GM23338 (cell line): ENCODE measurements around the gene RUNX1. TPM values are rescaled to one million over a fixed set of nuclear protein-coding genes. Genes with fewer than 3 reads are reported as not detected.

ENCODE experiments used
- ATAC-seq: fragments of 200-7000 bp; cut with Tn5 transposase; 3 replicates; pipeline ENCODE4 v1.9.1; 2020
- DNase-seq: peaks from one replicate; pipeline ENCODE4 v3.0.0-alpha.2; 2015; ENCODE audit warnings: low spot score
- H2AFZ ChIP-seq: fragments of 200-600 bp; sonication (generic); 2 replicates; pipeline ENCODE4 v1.8.0; 2016; ENCODE audit warnings: antibody characterized with exemption, mild to moderate bottlenecking, moderate library complexity
- H3F3A ChIP-seq: fragments of 200-600 bp; sonication (generic); replicated peaks from 2 replicates; pipeline ENCODE4 v1.8.0; 2017; ENCODE audit warnings: antibody characterized with exemption, mixed run types, low read depth
- H3K27ac ChIP-seq: fragments of 200-600 bp; sonication (generic); 2 replicates; pipeline ENCODE4 v1.6.1; 2016; ENCODE audit warnings: low read depth
- H3K27me3 ChIP-seq: fragments of 200-600 bp; sonication (generic); 2 replicates; pipeline ENCODE4 v1.8.0; 2016; ENCODE audit warnings: mild to moderate bottlenecking, mixed run types, moderate library complexity; ENCODE audit not compliant: insufficient read depth
- H3K36me3 ChIP-seq: fragments of 200-600 bp; sonication (generic); 2 replicates; pipeline ENCODE4 v1.8.0; 2016; ENCODE audit warnings: mild to moderate bottlenecking; ENCODE audit not compliant: insufficient read depth
- H3K4me1 ChIP-seq: fragments of 200-600 bp; sonication (generic); 2 replicates; pipeline ENCODE4 v1.8.0; 2016; ENCODE audit warnings: mild to moderate bottlenecking, moderate library complexity; ENCODE audit not compliant: insufficient read depth
- H3K4me2 ChIP-seq: fragments of 200-600 bp; sonication (generic); 2 replicates; pipeline ENCODE4 v1.7.1; 2017; ENCODE audit warnings: mixed run types
- H3K4me3 ChIP-seq: fragments of 200-600 bp; sonication (generic); 2 replicates; pipeline ENCODE4 v1.6.1; 2016; ENCODE audit warnings: mixed run types
- H3K79me2 ChIP-seq: fragments of 200-600 bp; sonication (generic); replicated peaks from 2 replicates; pipeline ENCODE4 v1.8.0; 2017; ENCODE audit warnings: mild to moderate bottlenecking; ENCODE audit not compliant: insufficient read depth
- H3K9me2 ChIP-seq: fragments of 200-600 bp; sonication (generic); 2 replicates; pipeline ENCODE4 v1.8.0; 2017; ENCODE audit not compliant: insufficient read depth
- H4K20me1 ChIP-seq: fragments of 200-600 bp; sonication (generic); replicated peaks from 2 replicates; pipeline ENCODE4 v1.8.0; 2017; ENCODE audit warnings: mild to moderate bottlenecking; ENCODE audit not compliant: insufficient read depth
- H3K27ac Mint-ChIP-seq: 2 replicates; pipeline ENCODE4 v1.8.0; 2020; ENCODE audit warnings: inconsistent platforms, mild to moderate bottlenecking, moderate library complexity, mixed read lengths
- H3K27me3 Mint-ChIP-seq: 3 replicates; pipeline ENCODE4 v1.8.0; 2022; ENCODE audit warnings: low read depth, mild to moderate bottlenecking, moderate library complexity, mixed read lengths, inconsistent platforms; ENCODE audit not compliant: insufficient read depth, poor library complexity
- H3K36me3 Mint-ChIP-seq: 3 replicates; pipeline ENCODE4 v1.8.0; 2021; ENCODE audit warnings: low read depth, mild to moderate bottlenecking, inconsistent platforms, moderate library complexity, mixed read lengths
- H3K4me1 Mint-ChIP-seq: 3 replicates; pipeline ENCODE4 v1.8.0; 2020; ENCODE audit warnings: mild to moderate bottlenecking, inconsistent platforms, mixed read lengths
- H3K4me3 Mint-ChIP-seq: 3 replicates; pipeline ENCODE4 v1.8.0; 2021; ENCODE audit warnings: moderate library complexity, mild to moderate bottlenecking, inconsistent platforms, mixed read lengths
- H3K9me3 Mint-ChIP-seq: 3 replicates; pipeline ENCODE4 v1.8.0; 2020; ENCODE audit warnings: moderate library complexity, mild to moderate bottlenecking, inconsistent platforms, mixed read lengths
- CREB1 ChIP-seq: fragments of 250-450 bp; sonication (Bioruptor Pico); IDR thresholded peaks from 2 replicates; pipeline ENCODE4 v1.5.0; 2020; ENCODE audit warnings: low read depth, mild to moderate bottlenecking, moderate library complexity
- CTCF ChIP-seq, 2 experiments: fragments of 200-600 bp in 1 of 2; sonication (generic) in 1 of 2; conservative IDR thresholded peaks; 2 replicates each; pipeline versions ENCODE4 v1.5.1 to v1.6.1; 2016 to 2017; ENCODE audit warnings: antibody characterized with exemption in 2 of 2, low read depth in 2 of 2, mild to moderate bottlenecking in 2 of 2, moderate library complexity in 1 of 2
- ETS1 ChIP-seq: IDR thresholded peaks from 2 replicates; pipeline ENCODE4 v1.6.1; 2016; ENCODE audit warnings: antibody characterized with exemption
- EZH2 ChIP-seq: fragments of 200-600 bp; sonication (generic); IDR thresholded peaks from one replicate; pipeline ENCODE4 v1.8.0; 2017; ENCODE audit warnings: antibody characterized with exemption, mild to moderate bottlenecking, low read depth; ENCODE audit not compliant: unreplicated experiment
- EZH2phosphoT487 ChIP-seq: fragments of 200-600 bp; sonication (generic); IDR thresholded peaks from one replicate; pipeline ENCODE4 v1.8.1; 2018; ENCODE audit warnings: antibody characterized with exemption; ENCODE audit not compliant: unreplicated experiment
- JUNB ChIP-seq: IDR thresholded peaks from one replicate; pipeline ENCODE4 v1.6.1; 2016; ENCODE audit warnings: antibody characterized with exemption; ENCODE audit not compliant: unreplicated experiment
- NANOG ChIP-seq: IDR thresholded peaks from 2 replicates; pipeline ENCODE4 v1.6.1; 2016; ENCODE audit warnings: antibody characterized with exemption, borderline replicate concordance
- POLR2AphosphoS5 ChIP-seq: IDR thresholded peaks from 2 replicates; pipeline ENCODE4 v1.6.1; 2016; ENCODE audit warnings: antibody characterized with exemption, low read depth
- REST ChIP-seq: IDR thresholded peaks from one replicate; pipeline ENCODE4 v1.6.1; 2018; ENCODE audit warnings: antibody characterized with exemption; ENCODE audit not compliant: unreplicated experiment
- STAT1 ChIP-seq: IDR thresholded peaks from one replicate; pipeline ENCODE4 v1.6.1; 2016; ENCODE audit warnings: antibody characterized with exemption; ENCODE audit not compliant: unreplicated experiment
- ZNF114 ChIP-seq: fragments of 250-450 bp; sonication (Bioruptor Pico); IDR thresholded peaks from 2 replicates; pipeline ENCODE4 v1.5.0; 2020; ENCODE audit warnings: mild to moderate bottlenecking, moderate library complexity
- ZNF331 ChIP-seq: fragments of 250-450 bp; sonication (Bioruptor Pico); IDR thresholded peaks from 2 replicates; pipeline ENCODE4 v1.5.0; 2020; ENCODE audit warnings: low read depth, mild to moderate bottlenecking, moderate library complexity
- ZNF462 ChIP-seq: fragments of 250-450 bp; sonication (Bioruptor Pico); IDR thresholded peaks from 2 replicates; pipeline ENCODE4 v1.5.0; 2020; ENCODE audit warnings: mild to moderate bottlenecking, moderate library complexity
- polyA plus RNA-seq: library from polyadenylated mRNA; unstranded; fragments of >200 nt; fragmentation: Nextera tagmentation; extraction: Ambion mirVana; gene quantifications from 2 replicates; pipeline ENCODE4 v1.2.1, GENCODE V29; 2016
- total RNA-seq: library from RNA; depleted of rRNA; stranded (reverse); fragments of >200 nt; shearing (Covaris generic); gene quantifications from 2 replicates; pipeline ENCODE4 v1.2.3, GENCODE V29; 2014

RUNX1 gene
- total and polyA plus RNA-seq, 2 experiments from 2014 or later = 0.29 to 1.1 TPM

GRCh38 chr21:34962136-34962535 lies 87.0 kb downstream of the RUNX1 start:
- ATAC-seq = no peak
- Histone ChIP-seq H3F3A (no peaks in the 10 kb centered on the region), H3K4me1 (peaks cover 3% of the 10 kb centered on the region; the same call in 1 of the 2 replicates), H2AFZ (no peak overlapping the region), H4K20me1 (no peaks in the 10 kb centered on the region), H3K9me2 (no peaks in the 10 kb centered on the region), H3K79me2 (no peaks in the 10 kb centered on the region), H3K36me3 (no peaks in the 10 kb centered on the region), H3K27ac (no peak overlapping the region), H3K27me3 (no peaks in the 10 kb centered on the region), H3K4me3 (no peak overlapping the region), H3K4me2 (no peak overlapping the region)
- no peaks in the 10 kb centered on the region for H3K9me3 Mint-ChIP-seq
- no peak for TF ChIP-seq STAT1
- no peak for TF ChIP-seq EZH2phosphoT487
- no peak for TF ChIP-seq CTCF (conservative IDR thresholded peaks at IDR 0.05; ENCODE audit: low read depth in 2 of 2)
- no peak for TF ChIP-seq JUNB
- TF ChIP-seq ZNF331 = no peak
- TF ChIP-seq NANOG = no peak
- TF ChIP-seq EZH2 = no peak
- no peak for TF ChIP-seq CREB1 (CRISPR knock-in tag)
- no peak for TF ChIP-seq ZNF114 (CRISPR knock-in tag)
- TF ChIP-seq POLR2AphosphoS5 = no peak
- TF ChIP-seq ZNF462 (CRISPR knock-in tag) = no peak
- TF ChIP-seq REST = no peak
- TF ChIP-seq ETS1 = no peak
- DNase-seq = no peak
- H3K27ac Mint-ChIP-seq = no peak overlapping the region
- H3K4me1 Mint-ChIP-seq = peaks cover 14% of the 10 kb centered on the region
- no peak overlapping the region for H3K4me3 Mint-ChIP-seq
- H3K36me3 Mint-ChIP-seq = no peaks in the 10 kb centered on the region
- peaks cover 2% of the 10 kb centered on the region for H3K27me3 Mint-ChIP-seq
